Cardiac muscle cell (in vitro differentiated cells and primary cell): ENCODE measurements around the gene ING2. TPM values are rescaled to one million over a fixed set of nuclear protein-coding genes. Genes with fewer than 3 reads are reported as not detected.
"Not testable (repeated sequence)": the region's sequence is repeated elsewhere in the genome, so short reads cannot be mapped to it uniquely, and the experiment has no call there.

Experiments
- DNase-seq, 2 donors: peaks; one replicate each; pipeline versions ENCODE4 v3.0.0 to v3.0.0-alpha.2; 2010 to 2017; ENCODE audit warnings: low read depth in 1 of 2, low spot score in 1 of 2
- H3K27ac ChIP-seq: fragments of 200-600 bp; sonication (generic); 2 replicates; pipeline ENCODE4 v1.5.1; 2016
- H3K27me3 ChIP-seq: fragments of 200-600 bp; sonication (generic); 2 replicates; pipeline ENCODE4 v1.6.0; 2016; ENCODE audit warnings: control low read depth
- H3K36me3 ChIP-seq: fragments of 200-600 bp; sonication (generic); 2 replicates; pipeline ENCODE4 v1.5.1; 2016; ENCODE audit warnings: control low read depth
- H3K4me1 ChIP-seq: fragments of 200-600 bp; sonication (generic); 2 replicates; pipeline ENCODE4 v1.8.1; 2017; ENCODE audit warnings: low read depth, mild to moderate bottlenecking, mixed run types
- H3K4me3 ChIP-seq: fragments of 200-600 bp; sonication (generic); 2 replicates; pipeline ENCODE4 v1.5.1; 2016; ENCODE audit warnings: mild to moderate bottlenecking
- H3K9me3 ChIP-seq: fragments of 200-600 bp; sonication (generic); 2 replicates; pipeline ENCODE4 v1.5.1; 2017; ENCODE audit warnings: low read depth, mild to moderate bottlenecking, control low read depth
- CTCF ChIP-seq: IDR thresholded peaks from 2 replicates; pipeline ENCODE4 v1.5.1; 2012; ENCODE audit warnings: low read depth, mild to moderate bottlenecking, low read length
- polyA plus RNA-seq: library from polyadenylated mRNA; unstranded; fragments of >200 nt; fragmentation: Nextera tagmentation; extraction: Ambion mirVana; gene quantifications from 2 replicates; pipeline ENCODE4 v1.2.1, GENCODE V29; 2016
- total RNA-seq: library from RNA; depleted of rRNA; stranded (reverse); fragments of >200 nt; gene quantifications from 2 replicates; pipeline ENCODE4 v1.2.3, GENCODE V29; 2016

Gene ING2
- total and polyA plus RNA-seq, 2 experiments from 2014 or later = 14.2 to 32.9 TPM

GRCh38 chr4:183544109-183544508 lies 39.3 kb downstream of the ING2 start:
- DNase-seq = no peak
- Histone ChIP-seq H3K27me3 (no peaks in the 10 kb centered on the region), H3K4me1 (peaks cover 8% of the 10 kb centered on the region), H3K36me3 (no peaks in the 10 kb centered on the region), H3K9me3 (no peaks in the 10 kb centered on the region), H3K27ac (no peak overlapping the region), H3K4me3 (no peak overlapping the region)
- no peak for TF ChIP-seq CTCF

- no peaks in the 10 kb centered on the region for H3K36me3 ChIP-seq
- H3K27ac ChIP-seq = no peak overlapping the region
- no peaks in the 10 kb centered on the region for H3K9me3 ChIP-seq
- peaks cover 4% of the 10 kb centered on the region for H3K4me1 ChIP-seq
- TF ChIP-seq CTCF = no peak
- no peaks in the 10 kb centered on the region for H3K27me3 ChIP-seq
- no peak for DNase-seq
- H3K4me3 ChIP-seq = no peak overlapping the region
These were observed 41.5 kb downstream of the ING2 start for GRCh38 chr4:183546376-183546775.

GRCh38 chr4:183548306-183548705 lies 43.4 kb downstream of the ING2 start:
- Histone ChIP-seq H3K9me3 (no peaks in the 10 kb centered on the region), H3K36me3 (no peaks in the 10 kb centered on the region), H3K4me3 (no peak overlapping the region), H3K27ac (no peak overlapping the region), H3K27me3 (no peaks in the 10 kb centered on the region), H3K4me1 (no peaks in the 10 kb centered on the region)
- DNase-seq = no peak
- no peak for TF ChIP-seq CTCF

GRCh38 chr4:183550345-183551093 lies 45.7 kb downstream of the ING2 start:
- no peak overlapping the region for H3K4me3 ChIP-seq
- DNase-seq = no peak
- no peak for TF ChIP-seq CTCF
- H3K36me3 ChIP-seq = no peaks in the 10 kb centered on the region
- no peaks in the 10 kb centered on the region for H3K9me3 ChIP-seq
- H3K4me1 ChIP-seq = no peaks in the 10 kb centered on the region
- no peak overlapping the region for H3K27ac ChIP-seq
- H3K27me3 ChIP-seq = no peaks in the 10 kb centered on the region

- H3K4me1 ChIP-seq = no peaks in the 10 kb centered on the region
- no peaks in the 10 kb centered on the region for H3K36me3 ChIP-seq
- no peak for DNase-seq
- TF ChIP-seq CTCF = no peak
- H3K27me3 ChIP-seq = no peaks in the 10 kb centered on the region
- no peaks in the 10 kb centered on the region for H3K9me3 ChIP-seq
- H3K4me3 ChIP-seq = no peak overlapping the region
- H3K27ac ChIP-seq = no peak overlapping the region
These were observed 47.7 kb downstream of the ING2 start for GRCh38 chr4:183552274-183553146.

- H3K4me3 ChIP-seq, H3K27ac ChIP-seq, DNase-seq, H3K4me1 ChIP-seq, H3K9me3 ChIP-seq, H3K27me3 ChIP-seq, H3K36me3 ChIP-seq: not testable (repeated sequence)
These were observed 48.3 kb downstream of the ING2 start for GRCh38 chr4:183553147-183553478.
